KOPT-K1 (cell line): ENCODE measurements around the gene BEX1.
"Not testable (repeated sequence)": the region's sequence is repeated elsewhere in the genome, so short reads cannot be mapped to it uniquely, and the experiment has no call there.

ENCODE experiments used
- H3K27ac ChIP-seq: fragments of 200-600 bp; sonication (generic); 2 replicates; pipeline ENCODE4 v1.5.1; 2016; ENCODE audit warnings: antibody characterized with exemption, mild to moderate bottlenecking, low read depth, low read length; ENCODE audit not compliant: poor library complexity, severe bottlenecking
- H3K36me3 ChIP-seq: fragments of 200-600 bp; sonication (generic); 2 replicates; pipeline ENCODE4 v1.5.1; 2017; ENCODE audit warnings: antibody characterized with exemption, mild to moderate bottlenecking, low read length, moderate library complexity; ENCODE audit not compliant: insufficient read depth
- H3K9me3 ChIP-seq: fragments of 200-600 bp; sonication (generic); 2 replicates; pipeline ENCODE4 v1.5.1; 2017; ENCODE audit warnings: antibody characterized with exemption, low read length, mild to moderate bottlenecking; ENCODE audit not compliant: insufficient read depth, poor library complexity, severe bottlenecking

Gene BEX1

GRCh38 chrX:103063918-103064434 is at the start of gene BEX1:
BEX1 (minus strand) TSS chrX:103064171; CDS start chrX:103063274, 897 bp downstream.
- Histone ChIP-seq H3K36me3 (no peaks in the 10 kb centered on the region), H3K27ac (no peak within 1 kb of the TSS), H3K9me3 (no peaks in the 10 kb centered on the region)

DNA sequence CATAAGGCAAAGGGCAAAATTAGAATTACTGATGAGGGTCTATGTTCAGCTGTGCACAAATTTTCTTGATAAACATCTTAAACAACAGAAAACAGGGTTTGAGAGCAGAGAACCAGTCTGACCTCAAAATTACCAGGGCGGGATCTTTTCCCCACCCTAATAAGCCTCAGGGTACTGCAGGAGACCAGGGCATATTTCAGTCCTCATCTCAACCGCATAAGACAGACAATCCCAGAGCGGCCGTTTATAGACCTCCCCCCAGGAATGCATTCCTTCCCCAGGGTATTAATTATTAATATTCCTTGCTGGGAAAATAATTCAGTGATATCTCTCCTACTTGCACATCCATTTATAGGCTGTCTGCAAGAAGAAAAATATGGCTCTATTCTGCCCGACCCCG is 45.5 kb upstream of the BEX1 start:
- not testable (repeated sequence) for H3K9me3 ChIP-seq, H3K36me3 ChIP-seq, H3K27ac ChIP-seq

DNA sequence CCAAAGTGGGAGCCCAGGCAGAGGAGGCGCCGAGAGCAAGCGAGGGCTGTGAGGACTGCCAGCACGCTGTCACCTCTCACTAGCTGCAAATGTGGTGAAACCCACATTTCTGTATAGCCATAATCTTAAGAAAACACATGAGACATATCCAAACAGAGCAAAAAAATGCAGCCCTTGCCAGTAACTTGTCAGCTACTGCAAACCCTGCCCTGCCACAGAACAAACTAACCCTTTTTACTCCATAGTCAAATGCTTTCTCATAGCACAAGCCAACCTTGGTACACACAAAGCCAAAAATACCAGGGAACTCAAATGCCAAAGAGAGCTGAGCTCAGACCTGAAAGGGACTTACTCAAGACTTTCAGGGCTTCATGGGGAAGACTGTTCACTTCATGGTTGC is 43.9 kb upstream of the BEX1 start:
- no peak overlapping the region for H3K27ac ChIP-seq
- H3K9me3 ChIP-seq = no peaks in the 10 kb centered on the region
- H3K36me3 ChIP-seq = no peaks in the 10 kb centered on the region

DNA sequence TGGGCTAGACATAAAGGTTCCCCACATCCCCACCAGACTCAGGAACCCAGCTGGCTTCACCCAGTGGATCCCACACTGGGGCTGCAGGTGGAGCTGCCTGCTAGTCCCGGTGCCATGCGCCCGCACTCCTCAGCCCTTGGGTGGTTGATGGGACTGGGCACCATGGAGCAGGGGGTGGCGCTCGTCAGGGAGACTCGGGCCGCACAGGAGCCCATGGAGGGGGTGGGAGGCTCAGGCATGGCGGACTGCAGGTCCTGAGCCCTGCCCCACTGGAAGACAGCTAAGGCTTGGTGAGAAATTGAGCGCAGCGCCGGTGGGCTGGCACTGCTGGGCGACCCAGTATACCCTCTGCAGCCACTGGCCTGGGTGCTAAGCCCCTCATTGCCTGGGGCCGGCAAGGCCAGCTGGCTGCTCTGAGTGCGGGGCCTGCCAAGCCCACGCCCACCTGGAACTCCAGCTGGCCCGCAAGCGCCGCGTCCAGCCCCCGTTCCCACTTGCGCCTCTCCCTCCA is 43.3 kb upstream of the BEX1 start:
- H3K27ac ChIP-seq, H3K9me3 ChIP-seq, H3K36me3 ChIP-seq: not testable (repeated sequence)

DNA sequence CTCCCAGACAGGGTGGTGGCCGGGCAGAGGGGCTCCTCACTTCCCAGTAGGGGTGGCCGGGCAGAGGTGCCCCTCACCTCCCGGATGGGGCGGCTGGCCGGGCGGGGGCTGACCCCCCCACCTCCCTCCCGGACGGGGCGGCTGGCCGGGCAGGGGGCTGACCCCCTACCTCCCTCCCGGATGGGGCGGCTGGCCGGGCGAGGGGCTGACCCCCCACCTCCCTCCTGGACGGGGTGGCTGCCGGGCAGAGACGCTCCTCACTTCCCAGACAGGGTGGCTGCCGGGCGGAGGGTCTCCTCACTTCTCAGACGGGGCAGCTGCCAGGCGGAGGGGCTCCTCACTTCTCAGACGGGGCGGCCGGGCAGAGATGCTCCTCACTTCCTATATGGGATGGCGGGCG is 40.4 kb upstream of the BEX1 start:
- H3K36me3 ChIP-seq, H3K27ac ChIP-seq, H3K9me3 ChIP-seq: not testable (repeated sequence)

DNA sequence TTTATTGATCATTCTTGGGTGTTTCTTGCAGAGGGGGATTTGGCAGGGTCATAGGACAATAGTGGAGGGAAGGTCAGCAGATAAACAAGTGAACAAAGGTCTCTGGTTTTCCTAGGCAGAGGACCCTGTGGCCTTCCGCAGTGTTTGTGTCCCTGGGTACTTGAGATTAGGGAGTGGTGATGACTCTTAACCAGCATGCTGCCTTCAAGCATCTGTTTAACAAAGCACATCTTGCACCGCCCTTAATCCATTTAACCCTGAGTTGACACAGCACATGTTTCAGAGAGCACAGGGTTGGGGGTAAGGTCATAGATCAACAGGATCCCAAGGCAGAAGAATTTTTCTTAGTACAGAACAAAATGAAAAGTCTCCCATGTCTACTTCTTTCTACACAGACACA is 39.9 kb upstream of the BEX1 start:
- H3K36me3 ChIP-seq, H3K27ac ChIP-seq, H3K9me3 ChIP-seq: not testable (repeated sequence)

DNA sequence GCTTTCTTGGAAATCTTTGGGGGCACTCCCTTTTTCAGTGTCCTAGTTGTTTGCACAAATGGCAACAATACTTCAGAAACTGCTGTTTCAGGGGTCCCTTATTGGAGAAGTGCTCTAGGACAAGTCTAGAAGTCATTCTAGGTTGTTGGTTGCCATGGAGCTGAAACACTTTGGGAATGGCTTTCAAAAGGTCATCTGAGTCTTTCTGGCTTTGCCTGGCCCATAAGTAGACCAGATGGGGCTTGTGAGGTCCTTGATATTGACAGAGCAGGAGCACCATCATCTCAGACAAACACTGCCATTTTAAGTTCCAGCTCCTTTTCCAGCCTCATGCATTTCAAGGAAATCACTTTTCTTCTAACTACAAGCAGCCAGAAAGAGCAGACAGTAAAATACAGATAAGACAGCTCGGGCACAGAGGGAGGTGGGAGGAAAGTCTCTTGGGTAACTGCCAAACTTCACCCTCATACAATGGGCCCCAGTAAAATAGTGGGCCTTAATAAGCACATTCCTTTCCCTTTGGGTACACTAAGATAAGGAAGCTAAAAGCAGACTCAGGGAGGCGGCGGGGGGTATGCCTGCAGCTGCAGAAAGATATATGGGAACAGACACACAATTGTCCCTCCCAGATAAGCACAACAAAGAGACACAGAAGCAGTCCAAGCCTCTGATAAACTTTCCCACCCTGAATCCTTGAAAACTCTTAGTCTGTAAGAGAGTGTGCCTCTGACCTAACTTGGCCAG is 37.5 kb upstream of the BEX1 start:
- H3K27ac ChIP-seq = no peak overlapping the region

GRCh38 chrX:103100484-103100883 is 36.5 kb upstream of the BEX1 start:
- Histone ChIP-seq H3K36me3 (no peaks in the 10 kb centered on the region), H3K27ac (no peak overlapping the region), H3K9me3 (no peaks in the 10 kb centered on the region)

More for the DNA sequence above, 37.5 kb upstream of the BEX1 start:
- H3K9me3 ChIP-seq = no peaks in the 10 kb centered on the region
- no peaks in the 10 kb centered on the region for H3K36me3 ChIP-seq

DNA sequence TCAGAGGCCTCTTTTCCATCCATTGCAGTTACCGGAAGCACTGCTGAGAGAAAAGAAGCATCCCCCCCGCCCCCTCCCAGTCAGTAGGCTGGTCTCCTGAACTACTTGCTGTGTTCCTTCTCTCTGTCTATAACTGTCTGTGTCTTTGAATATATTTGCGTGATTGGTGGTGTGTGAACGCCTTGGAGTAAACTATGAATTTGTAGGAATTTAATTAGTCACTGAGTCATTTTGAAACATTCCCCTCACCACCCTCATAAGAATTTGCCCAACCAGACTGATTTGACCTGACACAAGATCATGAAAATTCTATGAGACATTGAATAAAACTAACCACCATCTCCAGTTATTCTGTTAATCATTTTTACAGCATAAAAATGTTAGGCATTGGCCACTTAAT is 35.7 kb upstream of the BEX1 start:
- H3K27ac ChIP-seq = no peak overlapping the region
- H3K36me3 ChIP-seq = no peaks in the 10 kb centered on the region
- H3K9me3 ChIP-seq = no peaks in the 10 kb centered on the region

DNA sequence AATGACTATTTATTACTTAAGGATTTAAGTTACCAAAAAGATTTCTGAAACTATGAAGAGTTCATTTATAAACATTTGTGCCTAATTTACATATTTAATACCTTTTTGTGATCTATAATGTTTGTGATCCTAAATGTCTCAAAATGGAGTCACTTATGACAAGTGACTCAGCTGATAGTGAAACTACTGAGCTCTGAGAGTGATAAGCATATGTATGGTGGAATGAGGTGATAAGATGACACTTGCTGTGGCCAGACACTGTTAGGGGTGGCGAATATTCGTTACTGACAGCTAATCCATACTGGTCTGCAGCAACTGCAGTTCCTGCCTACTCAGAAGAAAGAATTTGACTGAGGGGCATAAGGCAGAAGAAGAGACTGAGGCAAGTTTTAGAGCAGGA is 34.5 kb upstream of the BEX1 start:
- Histone ChIP-seq H3K9me3 (no peaks in the 10 kb centered on the region), H3K27ac (no peak overlapping the region), H3K36me3 (no peaks in the 10 kb centered on the region)

GRCh38 chrX:103092942-103093341 is 29.0 kb upstream of the BEX1 start, which contains the start of gene NXF3:
NXF3 (minus strand) TSS chrX:103093143; CDS start chrX:103093023, 120 bp downstream.
- no peaks in the 10 kb centered on the region for H3K9me3 ChIP-seq
- no peak within 1 kb of the TSS for H3K27ac ChIP-seq
- H3K36me3 ChIP-seq = no peaks in the 10 kb centered on the region

GRCh38 chrX:103081051-103081450 is 17.1 kb upstream of the BEX1 start:
- Histone ChIP-seq H3K36me3 (no peaks in the 10 kb centered on the region), H3K27ac (no peak overlapping the region), H3K9me3 (no peaks in the 10 kb centered on the region)

DNA sequence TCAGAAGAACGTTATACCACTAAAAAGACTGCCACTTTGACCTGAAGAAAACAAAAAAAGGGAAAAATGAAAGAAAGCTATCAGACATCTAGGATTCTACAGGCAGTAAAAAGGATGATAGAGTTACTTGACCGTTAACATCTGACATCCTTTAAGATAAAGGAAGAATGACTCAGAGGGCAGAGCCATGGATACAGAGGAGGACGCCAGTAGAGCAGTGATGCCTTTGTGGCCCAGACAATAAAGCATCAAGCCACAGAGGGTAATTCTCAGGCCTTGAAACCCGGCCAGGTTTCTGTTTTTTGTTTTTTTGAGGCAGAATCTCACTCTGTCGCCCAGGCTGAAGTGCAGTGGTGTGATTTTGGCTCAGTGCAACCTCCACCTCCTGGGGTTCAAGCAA is 9.5 kb upstream of the BEX1 start:
- Histone ChIP-seq H3K9me3 (no peaks in the 10 kb centered on the region), H3K27ac (no peak overlapping the region), H3K36me3 (no peaks in the 10 kb centered on the region)

DNA sequence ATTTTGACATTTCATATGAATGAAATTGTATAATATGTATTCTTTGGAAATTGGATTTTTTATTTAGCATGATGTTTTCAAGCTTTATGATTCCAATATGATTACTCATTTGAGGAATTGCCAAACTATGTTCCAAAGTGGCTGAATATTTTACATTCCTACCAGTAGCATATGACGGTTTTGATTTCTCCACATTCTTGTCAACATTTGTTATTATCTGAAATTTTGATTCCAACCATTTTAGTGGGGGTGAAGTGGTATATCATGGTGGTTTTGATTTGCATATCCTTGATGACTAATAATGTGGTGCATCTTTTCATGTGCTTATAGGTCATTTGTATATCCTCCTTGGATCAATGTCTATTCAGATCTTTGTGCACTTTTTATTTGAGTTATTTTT is 2.6 kb upstream of the BEX1 start:
- Histone ChIP-seq H3K27ac (no peak overlapping the region), H3K36me3 (no peaks in the 10 kb centered on the region), H3K9me3 (no peaks in the 10 kb centered on the region)

DNA sequence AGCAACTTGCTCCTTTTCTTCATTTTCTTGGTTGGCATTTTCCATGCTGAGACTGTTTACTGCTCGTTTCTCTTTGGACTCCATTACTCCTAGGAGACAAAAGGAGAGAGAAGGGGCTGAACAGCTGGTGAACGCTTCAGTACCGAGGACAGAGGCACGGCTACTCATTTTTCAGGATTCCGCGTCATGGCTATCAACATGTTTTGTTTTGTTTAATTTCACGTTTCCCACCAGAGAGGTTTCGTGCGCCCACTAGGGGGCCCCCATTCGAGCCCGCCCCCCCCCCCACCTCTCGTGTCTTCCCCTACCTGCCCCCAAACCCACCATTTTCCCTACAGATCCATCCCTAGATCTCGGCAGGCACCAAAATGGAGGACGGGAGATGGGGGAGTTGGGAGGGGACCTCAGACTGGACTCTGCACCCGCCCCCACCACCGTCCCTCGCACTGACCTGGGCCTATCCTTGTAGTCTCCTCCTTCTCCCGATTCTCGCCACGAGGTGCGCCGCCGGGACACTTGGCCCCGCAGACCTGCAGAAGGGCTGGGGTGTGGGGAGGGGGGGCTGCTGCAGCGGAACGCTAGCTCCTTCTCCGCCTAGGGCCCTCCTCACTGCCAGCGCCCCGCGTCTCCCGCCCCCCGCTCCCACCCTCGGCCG is 653 bp downstream of the BEX1 start:
- Histone ChIP-seq H3K9me3 (no peaks in the 10 kb centered on the region), H3K27ac (no peak overlapping the region), H3K36me3 (no peaks in the 10 kb centered on the region)

- Histone ChIP-seq H3K27ac (no peak overlapping the region), H3K9me3 (no peaks in the 10 kb centered on the region), H3K36me3 (no peaks in the 10 kb centered on the region)
These were observed 2.5 kb downstream of the BEX1 start for GRCh38 chrX:103061486-103061885.
